PFSK-1 (cell line): ENCODE measurements around the gene CREG1.

Experiments used
- FOXP2 ChIP-seq: optimal IDR thresholded peaks from 2 replicates; pipeline ENCODE3; 2011; ENCODE audit warnings: borderline replicate concordance, control low read depth, inconsistent platforms; ENCODE audit not compliant: insufficient read depth; ENCODE audit errors: extremely low read length, extremely low read depth
- POLR2AphosphoS5 ChIP-seq: IDR thresholded peaks from 2 replicates; pipeline ENCODE4 v1.6.1; 2012; ENCODE audit warnings: low read depth, mild to moderate bottlenecking, control low read depth, low read length, moderate library complexity
- REST ChIP-seq, 2 experiments: IDR thresholded peaks; 2 replicates each; pipeline versions ENCODE4 v1.6.1 to v1.8.0; 2011 to 2012; ENCODE audit warnings: low read depth in 2 of 2, low read length in 2 of 2, control low read depth in 1 of 2, inconsistent platforms in 1 of 2, mild to moderate bottlenecking in 1 of 2, moderate library complexity in 1 of 2; ENCODE audit not compliant: insufficient read depth in 1 of 2
- SIN3A ChIP-seq: IDR thresholded peaks from 2 replicates; pipeline ENCODE4 v1.6.1; 2012; ENCODE audit warnings: mild to moderate bottlenecking, low read length, moderate library complexity, borderline replicate concordance; ENCODE audit not compliant: insufficient read depth
- TAF1 ChIP-seq: IDR thresholded peaks from 2 replicates; pipeline ENCODE4 v1.6.1; 2012; ENCODE audit warnings: low read length, control low read depth, borderline replicate concordance; ENCODE audit not compliant: insufficient read depth

- TF ChIP-seq POLR2AphosphoS5: no peak
- no peak for TF ChIP-seq SIN3A
- no peak for TF ChIP-seq TAF1
- TF ChIP-seq REST (IDR thresholded peaks at IDR 0.05; ENCODE audit: insufficient read depth in 1 of 2, low read depth in 2 of 2, low read length in 2 of 2): no peak
- TF ChIP-seq FOXP2: no peak
Observed at GRCh38 chr1:167503626-167504466, 49.7 kb downstream of the CREG1 start.
